HG03432 (cell line): ENCODE measurements around the gene PTPRD.

Experiments
- ATAC-seq: cut with Tn5 transposase; IDR thresholded peaks from one replicate; pipeline ENCODE4 v1.9.1; 2021; ENCODE audit warnings: mild to moderate bottlenecking, moderate library complexity; ENCODE audit not compliant: unreplicated experiment

Gene PTPRD

DNA sequence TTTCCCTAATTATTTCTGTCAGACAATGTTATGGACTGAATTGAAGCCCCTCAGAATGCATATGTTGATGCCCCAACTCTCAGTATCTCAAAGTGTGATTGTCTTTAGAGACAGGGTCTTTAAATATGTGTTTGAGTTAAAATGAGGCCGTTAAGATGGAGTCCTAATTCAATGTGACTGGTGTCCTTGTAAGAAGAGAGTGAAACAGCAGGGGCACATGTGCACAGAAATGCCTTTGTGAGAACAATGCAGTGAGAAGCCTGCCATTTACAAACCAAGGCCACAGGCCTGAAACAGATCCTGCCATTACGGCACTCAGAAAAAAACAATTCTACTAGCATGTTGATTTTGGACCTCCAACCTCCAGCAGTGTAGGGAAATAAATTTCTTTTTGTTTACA lies 2330.3 kb downstream of the PTPRD start:
- ATAC-seq, result no peak

DNA sequence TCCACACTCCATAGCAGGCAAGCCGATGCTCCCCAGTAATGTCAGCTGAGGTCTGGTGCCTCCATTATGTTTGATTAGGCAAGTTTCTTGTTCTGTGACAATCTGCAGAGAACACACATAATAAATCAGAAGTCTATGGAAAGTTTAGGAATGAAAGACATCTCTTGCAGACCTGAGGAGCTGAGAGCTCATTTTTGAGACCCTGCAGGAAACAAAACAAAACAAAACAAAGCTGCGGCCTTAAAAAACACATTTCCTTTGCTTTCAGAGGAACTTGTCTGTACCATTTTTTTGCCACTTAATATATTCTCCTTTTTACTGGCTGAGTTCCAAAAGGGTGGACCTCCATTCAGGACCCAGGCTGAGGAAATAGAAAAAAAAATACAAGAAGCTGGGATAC lies 2332.0 kb downstream of the PTPRD start:
- ATAC-seq, result no peak

- no peak for ATAC-seq
Measured at GRCh38 chr9:8278048-8278447, 2334.8 kb downstream of the PTPRD start.

DNA sequence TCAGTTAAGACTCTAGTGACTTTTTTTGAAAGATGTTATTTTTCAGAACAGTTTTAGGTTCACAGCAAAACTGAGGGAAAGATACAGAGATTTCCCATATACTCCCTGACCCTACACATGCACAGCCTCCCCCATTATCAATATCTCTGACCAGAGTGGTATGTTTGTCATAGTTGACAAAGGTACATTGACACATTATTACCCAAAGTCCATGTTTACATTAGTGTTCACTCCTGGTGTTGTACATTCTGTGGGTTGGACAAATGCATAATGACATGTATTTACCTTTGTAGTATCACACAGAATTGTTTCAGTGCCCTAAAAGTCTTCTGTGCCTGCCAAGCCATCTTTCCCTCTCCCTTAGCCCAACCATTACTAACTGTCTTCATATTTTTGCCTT lies 2342.6 kb downstream of the PTPRD start:
- no peak for ATAC-seq

GRCh38 chr9:8268881-8269280 lies 2343.9 kb downstream of the PTPRD start:
- no peak for ATAC-seq

DNA sequence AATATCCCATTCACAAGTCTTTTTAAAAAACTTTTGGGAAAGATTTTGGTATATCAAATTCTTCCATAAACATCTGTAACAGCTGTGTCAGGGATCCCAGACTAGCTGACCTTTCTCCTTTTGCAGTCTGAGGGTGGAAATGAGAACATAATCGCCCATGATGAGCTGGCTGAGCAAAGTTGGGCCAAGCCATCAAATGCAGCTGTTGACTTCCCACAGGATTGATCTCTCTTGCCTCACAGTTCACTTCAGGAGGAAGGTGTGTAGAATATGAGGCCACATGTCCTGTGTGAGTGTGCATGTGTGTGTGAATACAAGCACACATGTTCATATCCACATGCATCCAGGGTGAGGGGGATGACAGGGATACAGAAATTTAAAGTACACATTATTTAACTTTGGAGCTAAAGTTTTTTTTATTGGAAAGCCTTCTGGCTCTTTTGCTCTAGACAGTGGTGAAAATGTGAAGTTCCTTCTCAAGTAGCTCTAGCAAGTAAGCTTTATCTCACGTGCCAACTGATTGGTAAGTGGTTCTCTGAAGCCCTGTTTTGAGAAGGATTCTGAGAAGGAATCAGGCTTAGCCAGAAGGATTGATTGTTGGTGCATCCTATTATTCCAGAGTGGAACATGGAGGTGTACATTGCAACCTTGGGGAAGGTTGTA lies 2344.5 kb downstream of the PTPRD start:
- no peak for ATAC-seq

GRCh38 chr9:8267636-8268035 lies 2345.2 kb downstream of the PTPRD start:
- ATAC-seq, result no peak

DNA sequence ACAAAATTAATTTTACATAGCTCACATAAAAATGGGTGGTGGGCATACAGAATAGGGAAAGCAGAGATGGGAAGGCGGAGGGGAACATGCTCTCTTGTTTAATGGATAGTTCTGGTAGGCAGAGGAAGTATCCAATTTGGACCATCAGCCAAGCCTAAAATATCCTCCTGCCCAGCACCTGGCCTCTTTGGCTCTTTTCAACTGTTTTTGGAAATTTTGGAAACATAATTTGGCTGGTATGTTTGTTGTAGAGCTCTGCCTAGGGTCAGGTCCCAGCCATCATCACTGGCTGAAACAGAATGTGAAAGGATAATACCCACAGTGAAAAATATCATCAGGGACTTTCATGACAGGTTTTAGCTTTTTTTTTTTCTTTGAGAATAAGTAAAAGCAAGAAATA lies 2345.9 kb downstream of the PTPRD start:
- no peak for ATAC-seq

- ATAC-seq, result no peak
Measured at GRCh38 chr9:8265281-8265680, 2347.5 kb downstream of the PTPRD start.
